G401.6 (cell line): ENCODE measurements around the gene SYTL4.
A peak's percentile ranks its signal among the peaks of the same experiment; 100 is the strongest.
"Not testable (repeated sequence)": the region's sequence is repeated elsewhere in the genome, so short reads cannot be mapped to it uniquely, and the experiment has no call there.

Experiments
- FAIRE-seq: peaks from 2 replicates; lab custom pipeline; 2012; peaks lifted over from hg19 to GRCh38; lab: Jason Lieb, UNC

SYTL4 gene

GRCh38 chrX:100731441-100732281, at the start of gene SYTL4:
SYTL4 (minus strand) TSS chrX:100732121; CDS start chrX:100702037, 30,084 bp downstream.
- no peak for FAIRE-seq

DNA sequence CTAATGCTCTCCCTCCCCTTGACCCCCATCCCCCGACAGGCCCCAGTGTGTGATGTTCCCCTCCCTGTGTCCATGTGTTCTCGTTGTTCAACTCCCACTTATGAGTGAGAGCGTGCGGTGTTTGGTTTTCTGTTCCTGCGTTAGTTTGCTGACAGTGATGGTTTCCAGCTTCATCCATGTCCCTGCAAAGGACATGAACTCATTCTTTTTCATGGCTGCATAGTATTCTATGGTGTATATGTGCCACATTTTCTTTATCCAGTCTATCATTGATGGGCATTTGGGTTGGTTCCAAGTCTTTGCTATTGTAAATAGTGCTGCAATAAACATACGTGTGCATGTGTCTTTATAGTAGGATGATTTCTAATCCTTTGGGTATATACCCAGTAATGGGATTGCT, 37.5 kb upstream of the SYTL4 start:
- FAIRE-seq: not testable (repeated sequence)

- peak; percentile 92 for FAIRE-seq
Measured at GRCh38 chrX:100768679-100769338, 36.9 kb upstream of the SYTL4 start.

GRCh38 chrX:100750883-100751282, 19.0 kb upstream of the SYTL4 start:
- FAIRE-seq: no peak

GRCh38 chrX:100748108-100748507, 16.2 kb upstream of the SYTL4 start:
- no peak for FAIRE-seq

GRCh38 chrX:100747703-100748102, 15.8 kb upstream of the SYTL4 start:
- no peak for FAIRE-seq

DNA sequence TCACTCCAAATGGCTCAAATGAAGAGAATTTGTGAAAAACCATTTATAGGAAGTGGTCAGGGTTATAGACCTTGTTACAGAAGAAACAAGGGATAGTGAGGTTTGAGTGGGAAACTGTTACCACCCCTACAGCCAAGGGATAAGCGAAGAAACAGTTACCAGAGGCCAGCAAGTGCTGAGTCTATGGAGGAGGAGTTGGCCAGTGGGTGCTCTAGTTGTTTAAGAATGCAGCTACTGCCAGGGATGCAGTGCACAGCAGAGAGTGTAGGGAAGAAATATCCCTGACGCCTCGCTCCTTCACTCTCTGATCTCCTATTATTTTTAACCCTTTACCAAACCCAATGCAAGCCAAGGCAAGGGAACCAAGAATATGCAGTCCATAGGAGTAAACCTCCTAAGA, 15.2 kb upstream of the SYTL4 start:
- no peak for FAIRE-seq

- FAIRE-seq: no peak
Measured at GRCh38 chrX:100745806-100746537, 14.1 kb upstream of the SYTL4 start.

- FAIRE-seq: no peak
Measured at GRCh38 chrX:100745205-100745604, 13.3 kb upstream of the SYTL4 start.

GRCh38 chrX:100743009-100743607, 11.2 kb upstream of the SYTL4 start:
- FAIRE-seq: no peak

DNA sequence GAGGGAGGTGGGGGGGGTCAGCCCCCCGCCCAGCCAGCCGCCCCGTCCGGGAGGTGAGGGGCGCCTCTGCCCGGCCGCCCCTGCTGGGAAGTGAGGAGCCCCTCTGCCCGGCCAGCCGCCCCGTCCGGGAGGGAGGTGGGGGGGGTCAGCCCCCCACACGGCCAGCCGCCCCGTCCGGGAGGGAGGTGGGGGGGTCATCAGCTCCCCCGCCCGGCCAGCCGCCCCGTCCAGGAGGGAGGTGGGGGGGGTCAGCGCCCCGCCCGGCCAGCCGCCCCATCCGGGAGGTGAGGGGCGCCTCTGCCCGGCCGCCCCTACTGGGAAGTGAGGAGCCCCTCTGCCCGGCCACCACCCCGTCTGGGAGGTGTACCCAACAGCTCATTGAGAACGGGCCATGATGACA, 7.9 kb downstream of the SYTL4 start:
- FAIRE-seq: not testable (repeated sequence)

DNA sequence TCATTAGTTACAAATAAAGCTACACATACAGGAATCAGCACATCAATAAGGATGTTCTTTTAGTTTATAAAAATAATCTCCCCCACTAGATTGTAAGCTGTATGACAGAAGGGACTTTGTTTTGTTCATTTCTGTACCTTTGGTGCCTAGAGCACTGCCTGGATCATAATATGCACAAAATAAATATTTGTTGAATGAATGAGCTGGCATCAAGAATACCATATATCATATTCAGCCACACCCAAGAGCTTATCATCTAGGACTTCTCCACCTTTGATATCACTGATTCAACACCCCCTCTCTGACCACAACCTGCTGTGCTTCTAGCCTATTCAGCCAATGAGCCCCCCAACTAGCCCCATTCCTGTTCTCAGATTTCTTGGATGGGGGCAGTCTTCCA, 10.6 kb downstream of the SYTL4 start:
- FAIRE-seq: no peak

DNA sequence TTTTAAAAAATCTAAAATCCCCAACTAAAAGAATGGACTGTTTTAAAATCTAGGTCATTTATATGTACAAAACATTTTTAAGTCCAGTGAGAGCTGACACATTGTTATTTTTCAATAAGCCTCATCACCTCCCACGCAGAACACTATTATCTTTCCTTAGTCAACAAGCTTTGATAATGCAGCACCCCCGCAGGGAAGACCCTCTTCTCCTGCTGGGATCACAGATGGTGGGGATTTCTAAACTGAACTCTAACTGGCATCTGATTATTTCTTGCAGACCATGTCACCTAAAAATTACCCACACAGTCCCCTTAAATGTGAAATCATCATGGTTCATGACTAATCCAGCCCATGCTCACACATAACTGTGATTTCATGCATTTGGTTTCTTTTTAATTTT, 11.6 kb downstream of the SYTL4 start:
- FAIRE-seq: no peak

DNA sequence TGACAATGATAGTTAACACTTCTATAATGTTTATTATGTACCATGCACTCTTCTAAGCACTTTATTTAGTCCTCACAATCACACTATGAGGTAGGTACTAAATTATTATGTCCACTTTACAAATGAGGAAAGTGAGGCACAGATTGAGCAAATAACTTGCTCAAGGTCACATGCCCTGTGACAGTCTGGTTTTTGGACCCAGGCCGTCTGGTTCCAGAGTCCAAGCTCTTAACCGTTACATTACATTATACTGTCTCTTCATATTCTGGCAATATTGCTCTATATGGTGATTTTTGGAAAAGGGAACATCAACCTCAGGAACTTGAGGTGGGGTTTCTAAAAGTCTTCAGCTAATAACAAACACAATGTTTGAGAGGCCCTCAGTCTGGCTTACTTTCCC, 12.8 kb downstream of the SYTL4 start:
- no peak for FAIRE-seq

GRCh38 chrX:100717363-100717762, 14.6 kb downstream of the SYTL4 start:
- no peak for FAIRE-seq

DNA sequence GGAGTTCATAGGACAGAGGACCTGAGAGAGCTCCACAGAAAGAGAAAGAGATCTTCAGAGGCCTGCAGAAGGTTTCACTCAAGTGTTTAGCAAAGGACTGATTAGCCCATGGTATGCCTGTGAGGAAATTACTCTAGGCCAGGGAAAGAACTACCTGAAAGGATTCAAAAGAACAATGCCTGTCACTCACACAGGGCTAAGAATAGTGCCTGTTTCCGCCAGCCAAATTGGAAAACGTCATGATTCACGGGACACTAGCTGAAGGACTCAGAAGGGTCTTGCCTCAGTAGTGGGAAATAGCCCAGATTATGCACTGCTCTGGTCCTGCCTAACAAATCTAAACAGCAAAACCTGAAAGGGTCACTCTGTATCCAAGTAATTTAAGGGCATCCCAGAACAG, 21.1 kb downstream of the SYTL4 start:
- no peak for FAIRE-seq

DNA sequence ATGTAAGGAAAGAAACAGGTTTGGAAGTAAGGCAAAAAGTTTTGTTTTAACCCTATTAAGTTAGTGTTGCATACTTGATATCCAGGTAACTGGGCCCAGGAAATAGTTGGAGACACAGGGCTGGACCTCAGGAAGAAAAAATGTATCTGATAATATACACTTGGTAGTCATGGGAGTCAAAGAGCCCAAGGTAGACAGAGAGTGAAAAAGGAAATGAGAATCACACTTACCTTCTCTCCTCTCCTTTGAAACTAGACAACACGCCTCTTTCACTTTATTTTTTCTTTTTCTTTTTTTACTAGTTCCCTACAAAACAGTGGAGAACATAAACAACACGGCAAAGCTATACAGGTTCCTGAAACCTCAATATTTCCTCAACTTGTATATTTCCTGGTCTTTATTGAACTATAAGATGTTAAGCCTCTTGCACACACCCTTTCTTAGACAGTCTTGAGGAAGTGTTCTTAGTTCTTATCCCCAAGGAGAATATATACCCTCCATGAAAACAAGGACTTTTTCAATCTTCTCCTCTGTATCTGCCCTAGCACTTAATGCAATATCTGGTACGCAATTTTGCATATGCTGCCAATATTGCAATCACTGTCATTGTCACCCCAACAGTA, 27.2 kb downstream of the SYTL4 start:
- FAIRE-seq: no peak

- no peak for FAIRE-seq
Measured at GRCh38 chrX:100700809-100701208, 31.1 kb downstream of the SYTL4 start.

DNA sequence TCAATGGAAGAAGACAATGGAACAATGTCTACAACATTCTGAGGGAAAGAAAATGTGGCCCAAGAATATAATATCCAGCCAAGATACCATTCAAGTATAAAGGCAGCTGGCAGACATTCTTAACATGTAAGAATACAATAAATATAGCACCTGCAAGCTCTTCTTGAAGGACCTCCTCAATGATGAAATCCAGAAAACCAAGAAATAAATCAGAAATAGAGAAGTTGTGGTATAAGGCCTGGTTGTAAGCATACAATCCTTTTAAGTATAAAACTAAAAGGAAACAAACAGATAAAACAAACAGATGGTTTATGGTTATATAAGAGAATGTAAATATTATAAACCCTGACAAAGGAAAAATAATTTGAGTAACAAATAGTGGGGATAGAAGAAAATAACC, 33.4 kb downstream of the SYTL4 start:
- no peak for FAIRE-seq

GRCh38 chrX:100696699-100697351, 35.1 kb downstream of the SYTL4 start:
- FAIRE-seq: no peak

- no peak for FAIRE-seq
Measured at GRCh38 chrX:100695991-100696390, 35.9 kb downstream of the SYTL4 start.

DNA sequence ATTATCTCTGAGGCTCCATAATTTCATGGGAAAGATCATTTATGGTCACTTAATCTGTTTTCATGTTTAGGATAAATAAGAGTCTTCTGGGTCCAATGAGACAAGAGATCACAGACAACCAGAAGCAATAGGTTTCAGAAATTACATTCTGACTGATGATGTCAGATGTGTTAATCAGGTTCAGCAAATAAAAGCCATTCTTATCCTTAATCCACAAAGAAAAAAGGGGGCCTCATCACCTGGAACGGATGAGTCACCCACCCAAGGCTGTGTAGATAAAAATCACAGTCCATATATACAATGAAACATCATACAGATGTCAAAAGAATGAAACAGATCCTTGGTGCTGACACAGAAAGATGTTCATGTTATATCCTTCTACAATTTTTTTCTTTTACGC, 36.6 kb downstream of the SYTL4 start:
- no peak for FAIRE-seq
